Mammary epithelial cell (primary cell): ENCODE results near the gene LTF.

ENCODE experiments used
- CTCF ChIP-seq, 2 donors: IDR thresholded peaks in 1 of 2; conservative IDR thresholded peaks in 1 of 2; 2 replicates each; pipeline ENCODE4 v1.5.1; 2011 to 2012; ENCODE audit warnings: inconsistent platforms in 2 of 2, low read length in 2 of 2, mild to moderate bottlenecking in 2 of 2, control low read depth in 1 of 2, low read depth in 1 of 2; ENCODE audit not compliant: insufficient read depth in 1 of 2; ENCODE audit errors: extremely low read depth in 1 of 2
- EZH2 ChIP-seq: IDR thresholded peaks from 2 replicates; pipeline ENCODE4 v1.6.1; 2012; ENCODE audit warnings: low read length, inconsistent platforms, borderline replicate concordance

GRCh38 chr3:46407970-46408369 lies 56.7 kb downstream of the LTF start:
- no peak for TF ChIP-seq CTCF (conservative IDR thresholded peaks at IDR 0.05 in 1 of 2, IDR thresholded peaks at IDR 0.05 in 1 of 2; ENCODE audit: extremely low read depth in 1 of 2, insufficient read depth in 1 of 2, low read depth in 1 of 2, low read length in 2 of 2)
- no peak for TF ChIP-seq EZH2
